Keratinocyte (primary cell): ENCODE results near the gene ZCCHC10. TPM values are rescaled to one million over a fixed set of nuclear protein-coding genes. Genes with fewer than 3 reads are reported as not detected.

ENCODE experiments used
- DNase-seq: peaks from one replicate; pipeline ENCODE4 v3.0.0-alpha.2; 2011; ENCODE audit warnings: low read depth, missing footprints, low spot score
- FAIRE-seq: peaks from 2 replicates; lab custom pipeline; 2011; peaks lifted over from hg19 to GRCh38; lab: Jason Lieb, UNC
- H2AFZ ChIP-seq: 2 replicates; pipeline ENCODE4 v1.6.0; 2012; ENCODE audit warnings: low read length, control low read depth, inconsistent platforms; ENCODE audit not compliant: control insufficient read depth
- H3K27ac ChIP-seq: 2 replicates; pipeline ENCODE4 v1.5.1; 2011; ENCODE audit warnings: low read length; ENCODE audit not compliant: control insufficient read depth, insufficient read depth
- H3K27me3 ChIP-seq: 3 replicates; pipeline ENCODE4 v1.6.0; 2011; ENCODE audit warnings: low read length; ENCODE audit not compliant: control insufficient read depth, insufficient read depth; ENCODE audit errors: extremely low read depth
- H3K36me3 ChIP-seq, 2 experiments: 2 replicates in 1 of 2; 3 replicates in 1 of 2; pipeline ENCODE4 v1.5.1; 2011; ENCODE audit warnings: low read length in 2 of 2, mild to moderate bottlenecking in 1 of 2; ENCODE audit not compliant: control insufficient read depth in 2 of 2, insufficient read depth in 2 of 2; ENCODE audit errors: extremely low read depth in 1 of 2
- H3K4me1 ChIP-seq: 3 replicates; pipeline ENCODE4 v1.5.1; 2011; ENCODE audit warnings: low read length; ENCODE audit not compliant: control insufficient read depth, insufficient read depth; ENCODE audit errors: extremely low read depth
- H3K4me2 ChIP-seq: 3 replicates; pipeline ENCODE4 v1.6.0; 2011; ENCODE audit warnings: low read depth, low read length; ENCODE audit not compliant: control insufficient read depth, insufficient read depth; ENCODE audit errors: extremely low read depth
- H3K4me3 ChIP-seq, 3 experiments: fragments of 200-600 bp in 1 of 3; sonication (generic) in 1 of 3; 2 replicates in 2 of 3; 3 replicates in 1 of 3; pipeline ENCODE4 v1.5.1; 2011 to 2016; ENCODE audit warnings: low read length in 3 of 3, mild to moderate bottlenecking in 3 of 3, control low read depth in 2 of 3, inconsistent platforms in 1 of 3, low read depth in 1 of 3, mixed read lengths in 1 of 3, mixed run types in 1 of 3, moderate library complexity in 1 of 3; ENCODE audit not compliant: control insufficient read depth in 2 of 3, insufficient read depth in 2 of 3; ENCODE audit errors: extremely low read depth in 1 of 3
- H3K79me2 ChIP-seq: 2 replicates; pipeline ENCODE4 v1.6.0; 2012; ENCODE audit warnings: low read length; ENCODE audit not compliant: control insufficient read depth, insufficient read depth
- H3K9ac ChIP-seq: 3 replicates; pipeline ENCODE4 v1.6.0; 2011; ENCODE audit warnings: low read length; ENCODE audit not compliant: control insufficient read depth, insufficient read depth; ENCODE audit errors: extremely low read depth
- H3K9me1 ChIP-seq: 3 replicates; pipeline ENCODE4 v1.6.0; 2011; ENCODE audit warnings: low read length; ENCODE audit not compliant: control insufficient read depth, insufficient read depth; ENCODE audit errors: extremely low read depth
- H3K9me3 ChIP-seq: 2 replicates; pipeline ENCODE4 v1.5.1; 2012; ENCODE audit warnings: low read depth, low read length; ENCODE audit not compliant: control insufficient read depth
- H4K20me1 ChIP-seq: 3 replicates; pipeline ENCODE4 v1.6.0; 2011; ENCODE audit warnings: low read length; ENCODE audit not compliant: control insufficient read depth, insufficient read depth; ENCODE audit errors: extremely low read depth
- EZH2 ChIP-seq: IDR thresholded peaks from one replicate; pipeline ENCODE4 v1.6.1; 2012; ENCODE audit warnings: inconsistent platforms, mild to moderate bottlenecking, low read length, moderate library complexity
- dilution Hi-C: fragments of 300-500 bp; cut with MboI; formaldehyde crosslinking; loops from one replicate; pipeline ENCODE4 v1.7.0; 2020; ENCODE audit warnings: low sequenced_read_pairs; ENCODE audit not compliant: extremely low pct_ligation_motif_present
- polyA plus RNA-seq, 5 experiments: library from polyadenylated mRNA; depleted of rRNA in 3 of 5; stranded (reverse) in 3 of 5; stranded (forward) in 1 of 5; unstranded in 1 of 5; fragments of >200 nt; gene quantifications; 1 replicate in 1 of 5; 2 replicates in 3 of 5; 3 replicates in 1 of 5; pipeline versions ENCODE4 v1.2.1 to v1.2.3, GENCODE V29; 2011 to 2012; ENCODE audit warnings: missing spikeins in 2 of 5, low read depth in 1 of 5, low replicate concordance in 1 of 5
- TF ChIP-seq, protein P1 (sequence below), 3 experiments: IDR thresholded peaks in 1 of 3; conservative IDR thresholded peaks in 1 of 3; optimal IDR thresholded peaks in 1 of 3; 2 replicates in 2 of 3; 3 replicates in 1 of 3; pipeline versions ENCODE3 to v1.5.1; 2011; ENCODE audit warnings: low read length in 3 of 3, mild to moderate bottlenecking in 3 of 3, moderate library complexity in 2 of 3, control low read depth in 1 of 3, inconsistent platforms in 1 of 3; ENCODE audit not compliant: insufficient read depth in 2 of 3; ENCODE audit errors: extremely low read depth in 1 of 3

Gene ZCCHC10
- polyA plus RNA-seq, 1 donor (not counting 4 experiments of a cell fraction or from before 2014, with no cell fraction given): 38.5 TPM

DNA sequence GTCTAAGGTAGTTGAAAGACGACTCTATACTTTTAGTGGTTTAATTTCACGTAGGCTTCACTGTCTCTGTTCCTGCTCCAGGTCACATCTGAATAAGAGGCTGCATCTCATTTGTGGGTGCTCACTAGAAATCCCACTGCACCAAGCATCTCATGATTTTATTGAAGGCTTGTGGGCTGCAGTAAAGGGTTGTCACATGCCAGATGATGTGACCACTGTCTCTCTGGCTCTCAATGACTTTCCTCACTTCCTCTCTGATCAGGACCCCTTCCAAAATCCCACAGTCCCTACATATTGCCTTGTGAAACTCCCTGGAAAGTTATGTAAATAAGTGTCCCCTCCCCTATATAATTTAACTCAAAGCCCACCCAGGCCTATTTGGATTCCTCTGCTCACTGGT is 8.9 kb upstream of the ZCCHC10 start:
- dilution Hi-C loops: no loop called here
- no peaks in the 10 kb centered on the region for H3K9me3 ChIP-seq
- H3K9ac ChIP-seq: no peak overlapping the region
- no peak for DNase-seq
- H3K4me1 ChIP-seq: no peaks in the 10 kb centered on the region
- H3K9me1 ChIP-seq: no peaks in the 10 kb centered on the region
- H2AFZ ChIP-seq: no peak overlapping the region
- H4K20me1 ChIP-seq: no peaks in the 10 kb centered on the region
- H3K4me3 ChIP-seq: no peak overlapping the region
- no peaks in the 10 kb centered on the region for H3K79me2 ChIP-seq
- TF ChIP-seq, protein P1, sequence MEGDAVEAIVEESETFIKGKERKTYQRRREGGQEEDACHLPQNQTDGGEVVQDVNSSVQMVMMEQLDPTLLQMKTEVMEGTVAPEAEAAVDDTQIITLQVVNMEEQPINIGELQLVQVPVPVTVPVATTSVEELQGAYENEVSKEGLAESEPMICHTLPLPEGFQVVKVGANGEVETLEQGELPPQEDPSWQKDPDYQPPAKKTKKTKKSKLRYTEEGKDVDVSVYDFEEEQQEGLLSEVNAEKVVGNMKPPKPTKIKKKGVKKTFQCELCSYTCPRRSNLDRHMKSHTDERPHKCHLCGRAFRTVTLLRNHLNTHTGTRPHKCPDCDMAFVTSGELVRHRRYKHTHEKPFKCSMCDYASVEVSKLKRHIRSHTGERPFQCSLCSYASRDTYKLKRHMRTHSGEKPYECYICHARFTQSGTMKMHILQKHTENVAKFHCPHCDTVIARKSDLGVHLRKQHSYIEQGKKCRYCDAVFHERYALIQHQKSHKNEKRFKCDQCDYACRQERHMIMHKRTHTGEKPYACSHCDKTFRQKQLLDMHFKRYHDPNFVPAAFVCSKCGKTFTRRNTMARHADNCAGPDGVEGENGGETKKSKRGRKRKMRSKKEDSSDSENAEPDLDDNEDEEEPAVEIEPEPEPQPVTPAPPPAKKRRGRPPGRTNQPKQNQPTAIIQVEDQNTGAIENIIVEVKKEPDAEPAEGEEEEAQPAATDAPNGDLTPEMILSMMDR (optimal IDR thresholded peaks at IDR 0.05 in 1 of 3, IDR thresholded peaks at IDR 0.05 in 1 of 3, conservative IDR thresholded peaks at IDR 0.05 in 1 of 3; ENCODE audit: extremely low read depth in 1 of 3, insufficient read depth in 2 of 3, low read length in 3 of 3): no peak
- TF ChIP-seq EZH2: no peak
- no peaks in the 10 kb centered on the region for H3K27me3 ChIP-seq
- FAIRE-seq: no peak
- no peak overlapping the region for H3K27ac ChIP-seq
- H3K36me3 ChIP-seq: no peaks in the 10 kb centered on the region
- no peak overlapping the region for H3K4me2 ChIP-seq

GRCh38 chr5:133034064-133034463 is 7.7 kb upstream of the ZCCHC10 start:
- Histone ChIP-seq H2AFZ (no peak overlapping the region), H4K20me1 (no peaks in the 10 kb centered on the region), H3K27ac (no peak overlapping the region), H3K4me3 (no peak overlapping the region), H3K9ac (no peak overlapping the region), H3K79me2 (no peaks in the 10 kb centered on the region), H3K4me2 (no peak overlapping the region), H3K4me1 (no peaks in the 10 kb centered on the region), H3K9me1 (no peaks in the 10 kb centered on the region), H3K9me3 (no peaks in the 10 kb centered on the region), H3K36me3 (no peaks in the 10 kb centered on the region), H3K27me3 (no peaks in the 10 kb centered on the region)
- TF ChIP-seq, protein P1 (optimal IDR thresholded peaks at IDR 0.05 in 1 of 3, IDR thresholded peaks at IDR 0.05 in 1 of 3, conservative IDR thresholded peaks at IDR 0.05 in 1 of 3; ENCODE audit: extremely low read depth in 1 of 3, insufficient read depth in 2 of 3, low read length in 3 of 3): no peak
- no peak for TF ChIP-seq EZH2
- DNase-seq: no peak
- no peak for FAIRE-seq
- dilution Hi-C loops: no loop called here
